IPS DF 4.7 (cell line): Measurements from ENCODE around the gene ESD.
"Not testable (repeated sequence)": the region's sequence is repeated elsewhere in the genome, so short reads cannot be mapped to it uniquely, and the experiment has no call there.

Source experiments
- DNase-seq: peaks from one replicate; pipeline ENCODE4 v3.0.0-alpha.2; 2013; ENCODE audit warnings: low spot score; ENCODE audit errors: extremely low read depth

The ESD gene

GRCh38 chr13:46795321-46795720 lies 1.6 kb downstream of the ESD start:
- no peak for DNase-seq

- no peak for DNase-seq
These were observed 13.5 kb downstream of the ESD start for GRCh38 chr13:46783504-46783903.

- DNase-seq = no peak
These were observed 14.3 kb downstream of the ESD start for GRCh38 chr13:46782691-46783090.

GRCh38 chr13:46782066-46782465 lies 14.9 kb downstream of the ESD start:
- DNase-seq = no peak

GRCh38 chr13:46778890-46779289 lies 18.1 kb downstream of the ESD start:
- DNase-seq = no peak

- DNase-seq = no peak
These were observed 18.9 kb downstream of the ESD start for GRCh38 chr13:46778095-46778494.

GRCh38 chr13:46775385-46776107 lies 21.4 kb downstream of the ESD start:
- no peak for DNase-seq

GRCh38 chr13:46773541-46773940 lies 23.4 kb downstream of the ESD start:
- DNase-seq = no peak

GRCh38 chr13:46771693-46772092 lies 25.3 kb downstream of the ESD start:
- no peak for DNase-seq

GRCh38 chr13:46769925-46770324 lies 27.0 kb downstream of the ESD start:
- DNase-seq = not testable (repeated sequence)

GRCh38 chr13:46761866-46762265 lies 35.1 kb downstream of the ESD start:
- DNase-seq = no peak

- no peak for DNase-seq
These were observed 35.8 kb downstream of the ESD start for GRCh38 chr13:46761174-46761573.

- DNase-seq = no peak
These were observed 37.1 kb downstream of the ESD start for GRCh38 chr13:46759846-46760245.

- no peak for DNase-seq
These were observed 39.3 kb downstream of the ESD start for GRCh38 chr13:46757640-46758039.

GRCh38 chr13:46756977-46757376 lies 40.0 kb downstream of the ESD start:
- no peak for DNase-seq

- DNase-seq = not testable (repeated sequence)
These were observed 41.5 kb downstream of the ESD start for GRCh38 chr13:46755508-46755907.

- no peak for DNase-seq
These were observed 42.1 kb downstream of the ESD start for GRCh38 chr13:46754812-46755211.

GRCh38 chr13:46753917-46754316 lies 43.0 kb downstream of the ESD start:
- DNase-seq = no peak

- DNase-seq = no peak
These were observed 43.8 kb downstream of the ESD start for GRCh38 chr13:46753137-46753536.

GRCh38 chr13:46751811-46752635 lies 44.9 kb downstream of the ESD start:
- DNase-seq = no peak

- DNase-seq = no peak
These were observed 47.0 kb downstream of the ESD start for GRCh38 chr13:46749951-46750350.

- no peak for DNase-seq
These were observed 48.7 kb downstream of the ESD start for GRCh38 chr13:46748300-46748699.
